ENCODE measurements around the gene RPL41.
A peak's percentile ranks its signal among the peaks of the same experiment; 100 is the strongest.
"Not testable (repeated sequence)": the region's sequence is repeated elsewhere in the genome, so short reads cannot be mapped to it uniquely, and the experiment has no call there.

RPL41 gene
- 380 to 515 (median 441) reads per million in 3 donors for total RNA-seq

- Histone ChIP-seq H3K9me3 (ENCODE audit: control insufficient read depth, low read length) (no peaks in the 10 kb centered on the region), H3K27ac (ENCODE audit: insufficient read depth, low read length, poor library complexity, severe bottlenecking) (peak within 1 kb of the TSS; percentile 92), H3K4me1 (ENCODE audit: control insufficient read depth, insufficient read depth, low read length, poor library complexity, severe bottlenecking) (peaks cover 29% of the 10 kb centered on the region), H3K4me3 (ENCODE audit: insufficient read depth, low read depth, low read length, poor library complexity, severe bottlenecking) (peak within 1 kb of the TSS; percentile 84), H3K27me3 (replicated peaks; ENCODE audit: control insufficient read depth, insufficient read depth, low read length, poor library complexity, severe bottlenecking) (no peaks in the 10 kb centered on the region), H3K36me3 (ENCODE audit: control insufficient read depth, insufficient read depth, low read length) (peaks cover 22% of the 10 kb centered on the region)
- DNase-seq: peak; percentile 86 to 89 (median 89)
Observed at GRCh38 chr12:56116267-56117081, at the start of gene RPL41. Gene RPL41 (plus strand): TSS chr12:56116633.

- H3K27ac ChIP-seq (ENCODE audit: insufficient read depth, low read length, poor library complexity, severe bottlenecking): no peak overlapping the region
- H3K4me3 ChIP-seq (ENCODE audit: insufficient read depth, low read depth, low read length, poor library complexity, severe bottlenecking): no peak overlapping the region
- no peaks in the 10 kb centered on the region for H3K36me3 ChIP-seq (ENCODE audit: control insufficient read depth, insufficient read depth, low read length)
- no peaks in the 10 kb centered on the region for H3K27me3 ChIP-seq (replicated peaks; ENCODE audit: control insufficient read depth, insufficient read depth, low read length, poor library complexity, severe bottlenecking)
- H3K4me1 ChIP-seq (ENCODE audit: control insufficient read depth, insufficient read depth, low read length, poor library complexity, severe bottlenecking): no peaks in the 10 kb centered on the region
- DNase-seq: no peak
- no peaks in the 10 kb centered on the region for H3K9me3 ChIP-seq (ENCODE audit: control insufficient read depth, low read length)
Observed at GRCh38 chr12:56071648-56072047, 44.8 kb upstream of the RPL41 start.

- H3K36me3 ChIP-seq (ENCODE audit: control insufficient read depth, insufficient read depth, low read length): no peaks in the 10 kb centered on the region
- H3K4me3 ChIP-seq (ENCODE audit: insufficient read depth, low read depth, low read length, poor library complexity, severe bottlenecking): no peak overlapping the region
- no peaks in the 10 kb centered on the region for H3K9me3 ChIP-seq (ENCODE audit: control insufficient read depth, low read length)
- no peak for DNase-seq
- no peak overlapping the region for H3K27ac ChIP-seq (ENCODE audit: insufficient read depth, low read length, poor library complexity, severe bottlenecking)
- H3K27me3 ChIP-seq (replicated peaks; ENCODE audit: control insufficient read depth, insufficient read depth, low read length, poor library complexity, severe bottlenecking): no peaks in the 10 kb centered on the region
- H3K4me1 ChIP-seq (ENCODE audit: control insufficient read depth, insufficient read depth, low read length, poor library complexity, severe bottlenecking): peaks cover 6% of the 10 kb centered on the region
Observed at GRCh38 chr12:56074396-56074795, 42.0 kb upstream of the RPL41 start.

GRCh38 chr12:56077966-56078365 lies 38.5 kb upstream of the RPL41 start:
- not testable (repeated sequence) for H3K27me3 ChIP-seq (replicated peaks; ENCODE audit: control insufficient read depth, insufficient read depth, low read length, poor library complexity, severe bottlenecking); H3K36me3 ChIP-seq (ENCODE audit: control insufficient read depth, insufficient read depth, low read length); H3K27ac ChIP-seq (ENCODE audit: insufficient read depth, low read length, poor library complexity, severe bottlenecking); H3K4me3 ChIP-seq (ENCODE audit: insufficient read depth, low read depth, low read length, poor library complexity, severe bottlenecking); H3K9me3 ChIP-seq (ENCODE audit: control insufficient read depth, low read length); DNase-seq
- peaks cover 17% of the 10 kb centered on the region for H3K4me1 ChIP-seq (ENCODE audit: control insufficient read depth, insufficient read depth, low read length, poor library complexity, severe bottlenecking)

GRCh38 chr12:56078427-56078826 lies 38.0 kb upstream of the RPL41 start:
- Histone ChIP-seq H3K27me3 (replicated peaks; ENCODE audit: control insufficient read depth, insufficient read depth, low read length, poor library complexity, severe bottlenecking) (no peaks in the 10 kb centered on the region), H3K9me3 (ENCODE audit: control insufficient read depth, low read length) (no peaks in the 10 kb centered on the region), H3K27ac (ENCODE audit: insufficient read depth, low read length, poor library complexity, severe bottlenecking) (no peak overlapping the region), H3K4me3 (ENCODE audit: insufficient read depth, low read depth, low read length, poor library complexity, severe bottlenecking) (no peak overlapping the region), H3K36me3 (ENCODE audit: control insufficient read depth, insufficient read depth, low read length) (no peaks in the 10 kb centered on the region), H3K4me1 (ENCODE audit: control insufficient read depth, insufficient read depth, low read length, poor library complexity, severe bottlenecking) (peaks cover 17% of the 10 kb centered on the region)
- DNase-seq: no peak

- H3K27ac ChIP-seq (ENCODE audit: insufficient read depth, low read length, poor library complexity, severe bottlenecking): no peak overlapping the region
- DNase-seq: peak in 2 of 3 donors; percentile 15 to 39
Observed at GRCh38 chr12:56078931-56079722, 37.3 kb upstream of the RPL41 start.

GRCh38 chr12:56079723-56080555 lies 36.5 kb upstream of the RPL41 start, which contains the start of gene ERBB3:
Gene ERBB3 (plus strand): TSS chr12:56080165. CDS start chr12:56080301, 136 bp downstream.
- Histone ChIP-seq H3K36me3 (ENCODE audit: control insufficient read depth, insufficient read depth, low read length) (no peaks in the 10 kb centered on the region), H3K4me1 (ENCODE audit: control insufficient read depth, insufficient read depth, low read length, poor library complexity, severe bottlenecking) (peaks cover 17% of the 10 kb centered on the region), H3K27ac (ENCODE audit: insufficient read depth, low read length, poor library complexity, severe bottlenecking) (peak within 1 kb of the TSS; percentile 22), H3K27me3 (replicated peaks; ENCODE audit: control insufficient read depth, insufficient read depth, low read length, poor library complexity, severe bottlenecking) (no peaks in the 10 kb centered on the region), H3K9me3 (ENCODE audit: control insufficient read depth, low read length) (no peaks in the 10 kb centered on the region), H3K4me3 (ENCODE audit: insufficient read depth, low read depth, low read length, poor library complexity, severe bottlenecking) (peak within 1 kb of the TSS; percentile 66)
- peak; percentile 47 to 59 (median 51) for DNase-seq

More at GRCh38 chr12:56078931-56079722, 37.3 kb upstream of the RPL41 start:
- Histone ChIP-seq H3K4me3 (ENCODE audit: insufficient read depth, low read depth, low read length, poor library complexity, severe bottlenecking) (peak overlapping the region; percentile 66), H3K36me3 (ENCODE audit: control insufficient read depth, insufficient read depth, low read length) (no peaks in the 10 kb centered on the region), H3K9me3 (ENCODE audit: control insufficient read depth, low read length) (no peaks in the 10 kb centered on the region), H3K4me1 (ENCODE audit: control insufficient read depth, insufficient read depth, low read length, poor library complexity, severe bottlenecking) (peaks cover 17% of the 10 kb centered on the region), H3K27me3 (replicated peaks; ENCODE audit: control insufficient read depth, insufficient read depth, low read length, poor library complexity, severe bottlenecking) (no peaks in the 10 kb centered on the region)

- no peak for DNase-seq
- H3K27ac ChIP-seq (ENCODE audit: insufficient read depth, low read length, poor library complexity, severe bottlenecking): peak overlapping the region; percentile 22
Observed at GRCh38 chr12:56080556-56081138, 35.8 kb upstream of the RPL41 start.

More at GRCh38 chr12:56080556-56081138, 35.8 kb upstream of the RPL41 start:
- H3K36me3 ChIP-seq (ENCODE audit: control insufficient read depth, insufficient read depth, low read length): no peaks in the 10 kb centered on the region
- H3K27me3 ChIP-seq (replicated peaks; ENCODE audit: control insufficient read depth, insufficient read depth, low read length, poor library complexity, severe bottlenecking): no peaks in the 10 kb centered on the region
- peaks cover 17% of the 10 kb centered on the region for H3K4me1 ChIP-seq (ENCODE audit: control insufficient read depth, insufficient read depth, low read length, poor library complexity, severe bottlenecking)
- H3K9me3 ChIP-seq (ENCODE audit: control insufficient read depth, low read length): no peaks in the 10 kb centered on the region
- peak overlapping the region; percentile 66 for H3K4me3 ChIP-seq (ENCODE audit: insufficient read depth, low read depth, low read length, poor library complexity, severe bottlenecking)
